ENCODE results near the gene CXCL10. TPM values are rescaled to one million over a fixed set of nuclear protein-coding genes. Genes with fewer than 3 reads are reported as not detected.

Gene CXCL10
- total RNA-seq, 1 donor from 2014 or later, result 0.81 TPM

- DNase-seq (ENCODE audit: low spot score), result no peak
Observed at GRCh38 chr4:75992462-75992861, 30.8 kb downstream of the CXCL10 start.

GRCh38 chr4:75989846-75990528, 33.3 kb downstream of the CXCL10 start:
- no peak for DNase-seq (ENCODE audit: low spot score)

- no peak for DNase-seq (ENCODE audit: low spot score)
Observed at GRCh38 chr4:75985116-75985515, 38.2 kb downstream of the CXCL10 start.

- DNase-seq (ENCODE audit: low spot score), result no peak
Observed at GRCh38 chr4:75980576-75980975, 42.7 kb downstream of the CXCL10 start.

GRCh38 chr4:75976177-75976576, 47.1 kb downstream of the CXCL10 start:
- DNase-seq (ENCODE audit: low spot score), result no peak

GRCh38 chr4:75973766-75974165, 49.5 kb downstream of the CXCL10 start:
- DNase-seq (ENCODE audit: low spot score), result no peak

Other genes with a start within 250 kb of the CXCL10 start
- not detected for gene PPEF2, start 121.0 kb downstream of the CXCL10 start, total RNA-seq
- 28.0 TPM for gene NAAA, start 82.5 kb downstream of the CXCL10 start, total RNA-seq
- gene SDAD1, start 32.6 kb downstream of the CXCL10 start, total RNA-seq, result 25.6 TPM
- 0.35 TPM for gene CXCL9, start 16.0 kb downstream of the CXCL10 start, total RNA-seq
- not detected for gene CXCL11, start 12.6 kb upstream of the CXCL10 start, total RNA-seq
- 1.6 TPM for gene ART3, start 51.2 kb upstream of the CXCL10 start, total RNA-seq
- 23.5 TPM for gene NUP54, start 124.9 kb upstream of the CXCL10 start, total RNA-seq
- 213 TPM for gene SCARB2, start 190.3 kb upstream of the CXCL10 start, total RNA-seq
- gene FAM47E, start 228.2 kb upstream of the CXCL10 start, total RNA-seq, result 13.8 TPM